NCI-H1105 (cell line): ENCODE measurements around the gene AURKB.

Source experiments
- DNase-seq: peaks from one replicate; lab custom pipeline; 2025; lab: John Stamatoyannopoulos, UW

Gene AURKB

DNA sequence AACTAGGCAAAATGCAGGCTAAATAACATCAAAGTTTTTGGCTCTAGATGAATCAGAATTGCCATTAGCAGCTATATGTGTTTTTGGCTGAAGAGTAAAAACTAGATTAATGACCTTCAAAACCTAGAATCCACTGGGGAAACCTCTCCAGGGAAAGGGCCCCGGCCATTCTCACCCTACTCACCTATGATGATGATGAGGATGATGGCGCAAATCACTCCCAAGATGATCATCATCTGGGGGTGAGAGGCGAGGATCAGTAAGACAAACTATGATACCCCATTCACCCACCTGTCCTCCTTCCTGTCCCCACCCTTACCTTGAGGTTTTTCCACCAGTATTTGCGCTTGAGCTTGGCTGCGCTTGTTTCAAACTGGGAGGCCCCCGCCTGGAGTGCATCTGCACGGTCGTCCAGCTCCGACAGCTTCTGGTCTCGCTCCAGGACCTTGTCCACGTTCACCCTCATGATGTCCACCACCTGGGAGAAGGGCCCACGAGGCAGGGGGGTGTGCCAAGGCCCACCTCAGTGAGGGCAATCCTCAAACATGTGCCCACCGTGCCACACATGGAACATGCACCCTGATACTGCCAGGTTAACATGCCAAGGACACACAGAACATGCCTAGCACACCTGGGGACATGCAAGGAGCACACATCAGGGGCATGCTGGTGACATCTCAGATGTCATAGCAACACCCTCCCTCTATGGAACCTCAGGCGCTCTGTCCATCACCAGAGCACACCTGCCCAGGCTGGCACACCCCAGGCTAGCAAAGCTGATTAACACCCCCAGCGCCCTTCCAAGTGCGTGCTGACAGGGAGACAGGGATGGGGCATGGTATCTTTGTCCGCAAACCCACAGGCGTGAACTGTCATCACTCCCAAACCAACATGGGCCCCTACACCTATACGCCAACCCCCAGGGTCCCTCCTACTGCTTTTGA, 48.8 kb downstream of the AURKB start:
- DNase-seq: no peak

DNA sequence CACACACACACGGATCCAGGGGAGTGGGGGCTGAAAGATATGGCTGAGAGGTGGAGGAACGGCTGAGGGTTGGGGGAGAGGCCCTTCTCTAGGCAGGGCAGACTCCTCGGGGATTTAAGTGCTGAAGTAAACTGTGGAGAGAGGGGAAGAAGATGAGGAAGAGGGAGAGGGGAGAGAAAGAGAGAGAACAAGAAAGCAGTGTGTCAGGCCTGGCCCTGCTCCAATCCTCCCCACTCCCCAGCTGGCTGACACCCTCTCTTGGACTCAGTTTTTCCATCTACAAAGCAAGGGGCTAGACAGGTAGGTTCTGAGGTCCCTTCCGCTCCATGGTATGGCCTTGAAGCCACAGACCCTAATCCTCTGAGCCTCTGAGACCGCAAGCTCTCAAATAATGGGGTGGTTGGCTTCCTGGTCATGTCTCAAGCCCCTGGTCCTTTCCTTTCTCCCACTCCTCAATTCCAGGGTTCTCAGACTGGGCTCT, 49.6 kb downstream of the AURKB start:
- no peak for DNase-seq

DNA sequence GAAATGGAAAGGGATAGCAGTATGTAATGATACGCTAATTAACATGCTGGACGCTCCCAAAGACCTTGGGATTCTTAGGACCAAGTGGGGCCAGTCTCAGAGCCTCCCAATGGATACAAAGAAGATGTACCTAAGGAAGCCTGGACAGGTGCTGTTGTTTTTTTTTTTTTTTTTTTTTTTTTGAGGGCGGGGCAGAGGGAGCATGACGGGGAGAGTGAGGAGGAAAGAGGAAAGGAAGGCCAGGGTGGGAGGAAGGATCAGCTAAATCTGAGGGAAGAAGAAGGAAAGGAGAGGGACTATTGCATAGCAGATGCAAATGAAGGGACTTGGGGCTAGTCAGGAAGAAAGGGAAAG, 50.2 kb downstream of the AURKB start:
- DNase-seq: no peak

DNA sequence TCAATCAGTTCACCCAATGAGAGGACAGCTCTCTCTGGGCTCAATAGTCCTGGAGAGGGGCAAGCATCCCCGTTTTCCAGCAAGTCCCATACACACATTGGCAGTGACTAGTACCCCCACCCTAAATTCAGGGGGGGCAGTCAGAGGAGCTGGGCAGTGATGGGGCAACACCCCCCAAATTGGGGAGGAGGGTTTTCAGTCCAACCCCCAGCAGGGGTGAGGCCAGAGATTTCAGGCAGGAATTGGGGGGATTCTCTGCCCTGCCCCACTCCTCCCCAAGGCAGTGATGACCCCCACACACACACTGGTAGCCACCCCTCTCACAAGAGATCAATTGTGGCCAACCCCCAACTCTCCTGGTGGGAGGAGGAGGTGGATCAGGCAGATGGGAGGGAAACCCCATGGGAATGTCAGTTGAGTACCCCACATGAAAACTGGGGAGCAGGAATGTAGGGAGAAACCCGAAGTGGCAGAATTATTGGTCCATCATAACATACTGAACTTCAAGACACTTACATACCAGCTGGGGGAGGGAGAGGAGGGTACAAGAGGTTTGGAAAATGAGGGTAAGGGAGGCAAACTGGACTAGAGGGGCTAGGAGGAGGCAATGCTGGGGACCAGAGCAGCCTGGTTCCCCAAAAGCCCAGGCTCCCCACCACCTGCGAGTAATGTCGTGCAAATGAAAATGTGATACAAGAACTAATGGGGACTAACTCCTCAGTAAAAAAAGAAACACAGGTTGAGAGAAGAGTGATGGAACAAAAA, 50.7 kb downstream of the AURKB start:
- DNase-seq: no peak

DNA sequence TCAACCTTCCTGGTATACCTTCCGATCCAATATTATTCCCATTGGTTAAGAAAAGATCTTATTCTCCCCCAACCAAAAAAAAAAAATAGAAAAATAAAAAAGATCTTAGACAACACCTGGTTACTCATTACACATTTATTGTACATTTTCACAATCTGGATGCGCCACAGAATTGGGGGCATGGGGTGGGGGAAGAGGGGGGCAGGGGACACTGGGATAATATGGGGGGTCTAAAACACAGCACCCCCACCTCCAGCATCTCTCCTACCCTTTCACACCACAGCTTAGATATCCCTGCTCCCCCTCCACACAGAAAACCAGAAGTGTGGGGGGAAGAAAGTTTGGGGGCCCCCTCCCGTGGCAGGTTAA, 51.4 kb downstream of the AURKB start:
- no peak for DNase-seq

DNA sequence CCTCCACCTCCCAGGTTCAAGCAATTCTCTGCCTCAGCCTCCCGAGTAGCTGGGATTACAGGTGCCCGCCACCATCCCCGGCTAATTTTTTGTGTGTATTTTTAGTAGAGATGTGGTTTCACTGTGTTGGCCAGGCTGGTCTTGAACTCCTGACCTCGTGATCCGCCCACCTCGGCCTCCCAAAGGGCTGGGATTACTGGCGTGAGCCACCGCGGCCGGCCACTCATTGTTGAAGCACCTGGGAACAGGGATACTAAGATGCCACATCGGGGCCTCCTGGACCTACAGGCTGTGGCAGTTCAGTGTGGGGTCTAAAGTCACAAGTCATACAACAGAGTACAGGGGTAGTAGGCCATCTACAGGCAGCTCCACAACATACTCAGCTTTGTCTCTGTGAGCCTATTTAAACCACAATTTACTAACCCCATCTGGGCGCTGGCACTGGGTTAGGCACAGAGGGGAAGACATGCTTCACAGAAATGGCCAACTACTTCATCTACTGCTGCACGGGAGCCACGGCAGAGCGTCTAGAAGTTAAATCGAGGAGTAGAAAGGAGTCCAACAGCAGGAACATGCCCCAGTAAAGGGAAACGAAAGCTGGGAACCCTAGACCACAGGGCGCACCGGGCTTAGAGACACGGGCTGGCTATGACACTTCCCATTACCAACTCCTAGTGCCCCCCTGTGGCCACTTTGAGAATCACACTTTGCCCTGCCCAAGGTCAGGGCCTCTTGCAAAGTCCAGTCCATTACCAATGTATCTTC, 51.9 kb downstream of the AURKB start:
- DNase-seq: peak; percentile 56

DNA sequence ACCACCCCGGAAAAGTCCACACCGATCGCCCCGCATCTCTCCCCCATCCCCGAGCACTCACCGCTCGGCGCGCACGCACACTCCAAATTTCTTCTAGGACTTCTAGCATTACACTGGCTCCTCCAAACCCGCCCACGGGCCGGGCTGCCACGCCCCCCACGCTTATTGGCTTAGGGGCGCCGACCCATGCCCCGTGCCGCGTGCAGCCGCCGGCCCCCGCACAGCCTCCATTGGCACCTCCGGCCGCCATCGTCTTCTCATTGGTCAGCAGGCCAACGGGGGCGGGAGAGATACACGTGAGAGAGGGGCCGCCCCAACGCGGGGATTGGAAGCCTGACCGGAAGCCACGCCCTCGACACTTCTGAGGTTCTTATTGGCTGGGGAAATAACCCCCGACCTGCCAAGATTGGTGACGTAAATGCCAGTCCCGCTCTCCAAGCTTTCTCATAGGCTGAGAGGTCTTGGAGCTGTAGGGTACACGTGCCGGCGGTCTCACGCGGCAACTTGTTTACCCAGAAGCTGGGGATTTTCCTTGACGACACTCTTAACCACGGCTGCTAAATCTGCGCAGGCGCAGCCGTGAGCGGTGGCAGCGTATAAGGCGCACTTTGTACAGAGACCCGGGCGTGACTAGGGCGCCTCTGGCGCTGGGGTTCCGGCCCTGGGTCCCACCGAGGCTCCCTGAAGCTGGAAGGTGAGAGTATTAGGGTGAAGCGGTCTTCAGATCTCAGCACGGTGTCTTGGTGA, 54.0 kb downstream of the AURKB start:
- DNase-seq: peak; percentile 100

DNA sequence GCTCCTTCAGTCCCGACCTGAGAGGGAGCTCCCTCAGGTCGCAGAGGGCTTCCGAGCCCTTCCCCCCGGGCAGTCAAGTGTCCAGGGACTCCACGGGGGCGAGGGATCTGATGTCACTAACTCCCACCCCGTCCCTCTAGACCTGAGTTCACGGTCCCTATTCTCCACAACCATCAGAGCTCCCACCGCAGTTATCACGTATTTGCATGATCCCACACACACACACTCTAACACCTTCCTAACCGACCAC, 54.5 kb downstream of the AURKB start:
- no peak for DNase-seq

DNA sequence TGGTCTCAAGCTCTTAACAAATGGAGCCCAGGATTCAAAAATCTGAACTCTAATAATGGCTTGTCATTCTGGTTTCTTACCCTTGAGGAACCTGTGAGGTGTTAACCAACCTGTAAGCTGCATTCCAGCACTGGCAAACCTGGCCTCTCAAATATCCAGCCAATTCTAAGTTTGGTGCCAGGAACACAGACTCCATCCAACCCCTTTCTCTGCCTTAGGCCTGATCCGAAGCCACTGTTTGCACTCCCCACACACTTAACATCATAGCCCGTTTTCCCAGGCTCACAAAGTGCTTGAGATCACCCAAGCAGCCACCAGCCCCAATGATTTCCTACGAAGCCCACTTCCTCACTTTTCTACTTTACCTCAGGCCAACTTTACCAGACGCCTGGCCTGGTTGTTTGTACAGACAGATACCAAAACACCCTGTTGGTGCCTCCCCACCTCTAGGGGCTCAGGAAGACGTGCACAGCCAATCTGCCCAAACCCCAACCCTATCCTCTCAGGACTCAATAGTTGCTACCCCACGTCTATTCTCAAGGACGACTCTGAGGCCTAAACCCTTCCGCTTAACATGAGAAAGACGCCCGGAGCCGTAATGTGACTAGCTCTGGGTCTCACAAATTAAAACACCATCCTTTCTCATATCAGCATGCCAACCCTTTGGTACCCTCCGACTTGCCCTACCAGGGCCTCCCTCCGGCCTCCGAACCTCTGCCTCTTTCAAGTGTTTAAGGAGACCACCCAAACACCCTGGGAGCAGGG, 55.0 kb downstream of the AURKB start:
- no peak for DNase-seq
